Amygdala (tissue), 56 donors: ENCODE results near the gene MBD3.

ENCODE experiments used
- DNase-seq, 56 donors: peaks; one replicate each; lab custom pipeline; 2025; lab: John Stamatoyannopoulos, UW

MBD3 gene

DNA sequence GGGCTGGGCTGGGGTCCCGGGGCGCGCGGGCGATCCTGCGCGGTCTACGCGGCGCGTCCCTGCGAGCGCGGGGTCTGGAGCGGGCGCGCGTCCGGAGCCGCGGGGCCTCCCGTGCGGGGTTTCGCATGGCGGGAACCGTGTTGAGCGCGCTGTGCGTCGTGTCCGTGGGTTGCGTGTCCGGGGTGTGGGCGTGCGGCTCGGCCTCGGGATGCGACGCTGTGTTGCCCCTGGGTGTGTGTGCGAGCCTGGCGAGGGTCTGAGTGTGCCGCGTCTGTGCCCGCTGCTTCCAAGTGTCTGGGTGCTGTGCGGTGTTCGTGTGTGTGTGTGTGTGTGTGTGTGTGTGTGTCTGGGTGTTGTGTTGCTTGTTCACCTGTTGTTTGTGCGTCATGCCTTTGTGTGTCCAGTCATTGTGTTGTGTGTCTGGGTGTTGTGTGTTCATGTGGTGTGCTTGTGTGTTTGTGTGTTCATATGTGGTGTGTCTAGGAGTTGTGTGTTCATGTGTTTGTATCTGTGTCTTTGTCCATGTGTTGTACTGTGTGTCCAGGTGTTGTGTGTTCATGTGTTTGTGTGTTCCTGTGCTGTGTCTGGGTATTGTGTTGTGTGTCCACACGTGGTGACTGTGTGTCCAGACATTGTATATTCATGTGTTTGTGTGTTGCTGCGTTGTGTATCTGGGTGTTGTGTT lies 68.2 kb downstream of the MBD3 start:
- no peak for DNase-seq
